A549 (cell line): ENCODE data around the gene NEK4. TPM values are rescaled to one million over a fixed set of nuclear protein-coding genes. Genes with fewer than 3 reads are reported as not detected.

ENCODE experiments used
- BHLHE40 ChIP-seq: IDR thresholded peaks from 2 replicates; pipeline ENCODE4 v1.6.1; 2012; ENCODE audit warnings: low read depth, low read length, inconsistent platforms
- CBX2 ChIP-seq: fragments of 200-600 bp; sonication (generic); IDR thresholded peaks from 2 replicates; pipeline ENCODE4 v1.6.1; 2016; ENCODE audit warnings: low read depth, mild to moderate bottlenecking, borderline replicate concordance
- CBX8 ChIP-seq: fragments of 200-600 bp; sonication (generic); IDR thresholded peaks from 2 replicates; pipeline ENCODE4 v1.6.1; 2016
- CEBPB ChIP-seq, 2 experiments: fragments of >200 bp in 1 of 2; sonication (Bioruptor Twin) in 1 of 2; formaldehyde crosslinking in 1 of 2; IDR thresholded peaks; 2 replicates each; pipeline ENCODE4 v1.6.1; 2012 to 2016
- CHD4 ChIP-seq: fragments of 200-600 bp; sonication (generic); IDR thresholded peaks from 2 replicates; pipeline ENCODE4 v1.6.1; 2016; ENCODE audit warnings: antibody characterized with exemption, mild to moderate bottlenecking, borderline replicate concordance
- EHF ChIP-seq: fragments of 250-450 bp; sonication (Bioruptor Pico); IDR thresholded peaks from 2 replicates; pipeline ENCODE4 v1.5.0; 2020; ENCODE audit warnings: mild to moderate bottlenecking
- EHMT2 ChIP-seq: fragments of 200-600 bp; sonication (generic); IDR thresholded peaks from 2 replicates; pipeline ENCODE4 v1.6.1; 2016; ENCODE audit warnings: antibody characterized with exemption, low read depth, mild to moderate bottlenecking, moderate library complexity
- ELK1 ChIP-seq: fragments of 150-350 bp; IDR thresholded peaks from 2 replicates; pipeline ENCODE4 v1.6.1; 2014; ENCODE audit warnings: low read depth, mild to moderate bottlenecking, low read length
- ESRRA ChIP-seq: fragments of 150-350 bp; IDR thresholded peaks from 2 replicates; pipeline ENCODE4 v1.6.1; 2014; ENCODE audit warnings: mild to moderate bottlenecking, low read length, borderline replicate concordance
- FOSB ChIP-seq: fragments of 250-450 bp; sonication (Bioruptor Pico); IDR thresholded peaks from 2 replicates; pipeline ENCODE4 v1.5.0; 2020; ENCODE audit warnings: mild to moderate bottlenecking, moderate library complexity
- FOSL2 ChIP-seq, 2 experiments: fragments of 450-650 bp in 1 of 2; fragments of >200 bp in 1 of 2; sonication (Bioruptor Twin) in 1 of 2; formaldehyde crosslinking; IDR thresholded peaks; 2 replicates each; pipeline versions ENCODE4 v1.5.0 to v1.6.1; 2016 to 2020; ENCODE audit warnings: mild to moderate bottlenecking in 1 of 2, moderate library complexity in 1 of 2
- FOXS1 ChIP-seq: fragments of 250-450 bp; sonication (Bioruptor Pico); IDR thresholded peaks from 2 replicates; pipeline ENCODE4 v1.5.0; 2020; ENCODE audit warnings: mild to moderate bottlenecking, moderate library complexity
- GATA3 ChIP-seq: IDR thresholded peaks from 2 replicates; pipeline ENCODE4 v1.6.1; 2012; ENCODE audit warnings: borderline replicate concordance
- HEYL ChIP-seq: fragments of 250-450 bp; sonication (Bioruptor Pico); IDR thresholded peaks from 2 replicates; pipeline ENCODE4 v1.8.0; 2021; ENCODE audit warnings: mild to moderate bottlenecking, moderate library complexity
- HOXA7 ChIP-seq: fragments of 250-450 bp; sonication (Bioruptor Pico); IDR thresholded peaks from 2 replicates; pipeline ENCODE4 v1.5.0; 2020; ENCODE audit warnings: mild to moderate bottlenecking, moderate library complexity
- JUN ChIP-seq, 2 experiments: fragments of >200 bp; sonication (Bioruptor Twin); formaldehyde crosslinking; IDR thresholded peaks; 2 replicates in 1 of 2; 3 replicates in 1 of 2; pipeline ENCODE4 v1.6.1; 2016 to 2017
- JUNB ChIP-seq: fragments of >200 bp; sonication (Bioruptor Twin); formaldehyde crosslinking; IDR thresholded peaks from 2 replicates; pipeline ENCODE4 v1.6.1; 2016
- KDM1A ChIP-seq: fragments of 200-600 bp; sonication (generic); IDR thresholded peaks from 2 replicates; pipeline ENCODE4 v1.6.1; 2016; ENCODE audit warnings: low read depth, mild to moderate bottlenecking
- MAFK ChIP-seq: fragments of 450-650 bp; IDR thresholded peaks from 2 replicates; pipeline ENCODE4 v1.6.1; 2014; ENCODE audit not compliant: partially characterized antibody
- MAX ChIP-seq: IDR thresholded peaks from 2 replicates; pipeline ENCODE4 v1.6.1; 2012
- MYC ChIP-seq: IDR thresholded peaks from 2 replicates; pipeline ENCODE4 v1.6.1; 2012; ENCODE audit warnings: mild to moderate bottlenecking, inconsistent platforms, low read length, improper control_type of control experiment, borderline replicate concordance
- NFE2L2 ChIP-seq: fragments of 150-350 bp; conservative IDR thresholded peaks from 2 replicates; pipeline ENCODE4 v1.6.1; 2014; ENCODE audit warnings: low read length
- NPAS2 ChIP-seq: fragments of 250-450 bp; sonication (Bioruptor Pico); IDR thresholded peaks from 2 replicates; pipeline ENCODE4 v1.8.0; 2022; ENCODE audit warnings: mild to moderate bottlenecking, moderate library complexity, borderline replicate concordance
- NR3C1 ChIP-seq: fragments of >200 bp; sonication (Bioruptor Twin); formaldehyde crosslinking; IDR thresholded peaks from 3 replicates; pipeline ENCODE4 v1.6.1; 2017
- PHF8 ChIP-seq: fragments of 200-600 bp; sonication (generic); IDR thresholded peaks from 2 replicates; pipeline ENCODE4 v1.6.1; 2016; ENCODE audit warnings: low read depth, mild to moderate bottlenecking, antibody characterized with exemption, moderate library complexity, borderline replicate concordance
- POLR2AphosphoS2 ChIP-seq: conservative IDR thresholded peaks from 2 replicates; pipeline ENCODE4 v1.6.1; 2012; ENCODE audit warnings: low read length, improper control_type of control experiment, inconsistent platforms
- RARB ChIP-seq: fragments of 250-450 bp; sonication (Bioruptor Pico); IDR thresholded peaks from 2 replicates; pipeline ENCODE4 v1.8.0; 2021; ENCODE audit warnings: mild to moderate bottlenecking, moderate library complexity
- RCOR1 ChIP-seq: fragments of 150-350 bp; IDR thresholded peaks from 2 replicates; pipeline ENCODE4 v1.6.1; 2014; ENCODE audit warnings: antibody characterized with exemption, low read length, low read depth
- REST ChIP-seq: fragments of 200-600 bp; sonication (generic); IDR thresholded peaks from 2 replicates; pipeline ENCODE4 v1.6.1; 2016; ENCODE audit warnings: antibody characterized with exemption, mild to moderate bottlenecking, moderate library complexity
- TFCP2L1 ChIP-seq: fragments of 250-450 bp; sonication (Bioruptor Pico); IDR thresholded peaks from 2 replicates; pipeline ENCODE4 v1.5.0; 2021; ENCODE audit warnings: mild to moderate bottlenecking
- ZC3H11A ChIP-seq: fragments of 450-650 bp; IDR thresholded peaks from 2 replicates; pipeline ENCODE4 v1.6.1; 2014; ENCODE audit warnings: antibody characterized with exemption, mild to moderate bottlenecking
- ZNF302 ChIP-seq: fragments of 250-450 bp; sonication (Bioruptor Pico); IDR thresholded peaks from 2 replicates; pipeline ENCODE4 v1.9.0; 2021; ENCODE audit warnings: inconsistent platforms, mild to moderate bottlenecking, moderate library complexity
- ZSCAN20 ChIP-seq: fragments of 250-450 bp; sonication (Bioruptor Pico); IDR thresholded peaks from 2 replicates; pipeline ENCODE4 v1.8.0; 2022; ENCODE audit warnings: mild to moderate bottlenecking, moderate library complexity
- polyA plus RNA-seq, 4 experiments: library from polyadenylated mRNA; depleted of rRNA in 3 of 4; stranded (reverse); fragments of >200 nt; fragmentation: RNase III in 1 of 4; extraction: RNeasy Plus Mini Kit Qiagen cat#74134 plus additional on column Dnase treatment in 1 of 4; gene quantifications; 2 replicates in 3 of 4; 3 replicates in 1 of 4; pipeline ENCODE4 v1.2.3, GENCODE V29; 2011 to 2017
- TF ChIP-seq, protein P1 (sequence below): fragments of >200 bp; sonication (Bioruptor Twin); formaldehyde crosslinking; IDR thresholded peaks from 3 replicates; pipeline ENCODE4 v1.5.1; 2016
- TF ChIP-seq, protein P2 (sequence below): fragments of >200 bp; sonication (Bioruptor Twin); formaldehyde crosslinking; IDR thresholded peaks from 2 replicates; pipeline ENCODE4 v1.6.1; 2016
- TF ChIP-seq, protein P3 (sequence below): fragments of 450-650 bp; IDR thresholded peaks from 2 replicates; pipeline ENCODE4 v1.6.1; 2014; ENCODE audit warnings: antibody characterized with exemption

Gene NEK4
- polyA plus RNA-seq, 2 of the 4 experiments (the other 2 are of a cell fraction), result 12.1 to 19.4 TPM

DNA sequence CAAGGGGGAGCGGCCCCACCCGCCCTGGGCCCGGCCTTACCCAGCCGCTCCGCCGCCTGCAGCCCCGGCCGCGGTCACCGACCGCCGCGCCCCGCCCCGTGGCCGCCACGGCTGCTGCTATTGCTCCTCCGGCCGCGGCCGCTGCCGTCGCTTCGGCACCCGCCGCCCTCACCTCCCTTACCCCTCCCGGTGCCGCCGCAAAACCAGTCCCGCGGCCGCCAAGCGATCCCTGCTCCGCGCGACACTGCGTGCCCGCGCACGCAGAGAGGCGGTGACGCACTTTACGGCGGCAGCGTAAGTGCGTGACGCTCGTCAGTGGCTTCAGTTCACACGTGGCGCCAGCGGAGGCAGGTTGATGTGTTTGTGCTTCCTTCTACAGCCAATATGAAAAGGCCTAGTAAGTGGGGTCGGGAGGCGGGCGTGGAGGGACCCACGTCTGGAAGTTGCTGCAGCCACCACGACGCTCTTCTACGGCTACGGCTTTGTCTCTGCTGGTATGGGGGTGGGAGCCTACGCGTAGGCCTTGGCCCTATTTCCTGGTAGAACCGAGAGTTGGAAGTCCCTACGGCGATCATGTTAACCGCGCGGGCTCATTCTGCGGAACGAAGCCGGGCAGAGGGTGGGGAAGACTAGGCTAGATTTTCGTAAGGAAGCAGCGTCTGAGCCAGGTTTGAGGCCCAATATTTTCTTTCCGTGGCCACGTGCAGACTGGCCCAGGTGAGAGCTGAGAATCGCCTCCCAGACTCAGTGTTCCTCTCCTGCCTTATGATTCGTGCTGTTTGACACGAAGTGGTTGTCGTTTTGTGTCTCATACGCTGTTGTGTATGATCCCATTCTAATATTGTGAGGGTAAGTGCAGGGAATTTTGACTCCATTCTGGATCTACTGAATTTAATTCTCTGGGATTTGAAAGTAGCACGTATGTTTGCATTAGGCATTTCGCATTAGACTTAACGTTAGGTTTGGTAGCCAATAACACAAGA is 84.7 kb downstream of the NEK4 start, which contains the start of the genes GNL3 and PBRM1 (continued):
- TF ChIP-seq FOSB (CRISPR knock-in tag) (no peak), JUN (IDR thresholded peaks at IDR 0.05) (peak; percentile 93 to 95), CEBPB (IDR thresholded peaks at IDR 0.05) (no peak), ELK1 (no peak), ZSCAN20 (CRISPR knock-in tag) (no peak), PHF8 (peak; percentile 85; the same call in 1 of the 2 replicates), RARB (0 out of 2 replicates have a peak, but pooled peaks have one; percentile 15), MYC (peak; percentile 98), EHMT2 (no peak), TFCP2L1 (CRISPR knock-in tag) (no peak), HEYL (CRISPR knock-in tag) (no peak), ZNF302 (CRISPR knock-in tag) (no peak), CBX2 (no peak), ZC3H11A (no peak), BHLHE40 (peak; percentile 29; the same call in 1 of the 2 replicates), RCOR1 (no peak), HOXA7 (CRISPR knock-in tag) (no peak), FOXS1 (no peak), CHD4 (no peak), POLR2AphosphoS2 (no peak), EHF (no peak), KDM1A (no peak), ESRRA (no peak), MAX (peak; percentile 100), NFE2L2 (no peak), MAFK (no peak), GATA3 (peak; percentile 53), NPAS2 (CRISPR knock-in tag) (no peak), NR3C1 (no peak), REST (no peak), CBX8 (no peak), FOSL2 (IDR thresholded peaks at IDR 0.05) (no peak), FOSL2 (CRISPR knock-in tag; IDR thresholded peaks at IDR 0.05) (no peak), JUNB (no peak)
- TF ChIP-seq, protein P1, sequence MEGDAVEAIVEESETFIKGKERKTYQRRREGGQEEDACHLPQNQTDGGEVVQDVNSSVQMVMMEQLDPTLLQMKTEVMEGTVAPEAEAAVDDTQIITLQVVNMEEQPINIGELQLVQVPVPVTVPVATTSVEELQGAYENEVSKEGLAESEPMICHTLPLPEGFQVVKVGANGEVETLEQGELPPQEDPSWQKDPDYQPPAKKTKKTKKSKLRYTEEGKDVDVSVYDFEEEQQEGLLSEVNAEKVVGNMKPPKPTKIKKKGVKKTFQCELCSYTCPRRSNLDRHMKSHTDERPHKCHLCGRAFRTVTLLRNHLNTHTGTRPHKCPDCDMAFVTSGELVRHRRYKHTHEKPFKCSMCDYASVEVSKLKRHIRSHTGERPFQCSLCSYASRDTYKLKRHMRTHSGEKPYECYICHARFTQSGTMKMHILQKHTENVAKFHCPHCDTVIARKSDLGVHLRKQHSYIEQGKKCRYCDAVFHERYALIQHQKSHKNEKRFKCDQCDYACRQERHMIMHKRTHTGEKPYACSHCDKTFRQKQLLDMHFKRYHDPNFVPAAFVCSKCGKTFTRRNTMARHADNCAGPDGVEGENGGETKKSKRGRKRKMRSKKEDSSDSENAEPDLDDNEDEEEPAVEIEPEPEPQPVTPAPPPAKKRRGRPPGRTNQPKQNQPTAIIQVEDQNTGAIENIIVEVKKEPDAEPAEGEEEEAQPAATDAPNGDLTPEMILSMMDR, result no peak
- TF ChIP-seq, protein P2, sequence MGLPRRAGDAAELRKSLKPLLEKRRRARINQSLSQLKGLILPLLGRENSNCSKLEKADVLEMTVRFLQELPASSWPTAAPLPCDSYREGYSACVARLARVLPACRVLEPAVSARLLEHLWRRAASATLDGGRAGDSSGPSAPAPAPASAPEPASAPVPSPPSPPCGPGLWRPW, result no peak
- TF ChIP-seq, protein P3, sequence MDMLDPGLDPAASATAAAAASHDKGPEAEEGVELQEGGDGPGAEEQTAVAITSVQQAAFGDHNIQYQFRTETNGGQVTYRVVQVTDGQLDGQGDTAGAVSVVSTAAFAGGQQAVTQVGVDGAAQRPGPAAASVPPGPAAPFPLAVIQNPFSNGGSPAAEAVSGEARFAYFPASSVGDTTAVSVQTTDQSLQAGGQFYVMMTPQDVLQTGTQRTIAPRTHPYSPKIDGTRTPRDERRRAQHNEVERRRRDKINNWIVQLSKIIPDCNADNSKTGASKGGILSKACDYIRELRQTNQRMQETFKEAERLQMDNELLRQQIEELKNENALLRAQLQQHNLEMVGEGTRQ, result peak; percentile 39; the same call in 1 of the 2 replicates
